ENCODE data around the gene SPSB3.

DNA sequence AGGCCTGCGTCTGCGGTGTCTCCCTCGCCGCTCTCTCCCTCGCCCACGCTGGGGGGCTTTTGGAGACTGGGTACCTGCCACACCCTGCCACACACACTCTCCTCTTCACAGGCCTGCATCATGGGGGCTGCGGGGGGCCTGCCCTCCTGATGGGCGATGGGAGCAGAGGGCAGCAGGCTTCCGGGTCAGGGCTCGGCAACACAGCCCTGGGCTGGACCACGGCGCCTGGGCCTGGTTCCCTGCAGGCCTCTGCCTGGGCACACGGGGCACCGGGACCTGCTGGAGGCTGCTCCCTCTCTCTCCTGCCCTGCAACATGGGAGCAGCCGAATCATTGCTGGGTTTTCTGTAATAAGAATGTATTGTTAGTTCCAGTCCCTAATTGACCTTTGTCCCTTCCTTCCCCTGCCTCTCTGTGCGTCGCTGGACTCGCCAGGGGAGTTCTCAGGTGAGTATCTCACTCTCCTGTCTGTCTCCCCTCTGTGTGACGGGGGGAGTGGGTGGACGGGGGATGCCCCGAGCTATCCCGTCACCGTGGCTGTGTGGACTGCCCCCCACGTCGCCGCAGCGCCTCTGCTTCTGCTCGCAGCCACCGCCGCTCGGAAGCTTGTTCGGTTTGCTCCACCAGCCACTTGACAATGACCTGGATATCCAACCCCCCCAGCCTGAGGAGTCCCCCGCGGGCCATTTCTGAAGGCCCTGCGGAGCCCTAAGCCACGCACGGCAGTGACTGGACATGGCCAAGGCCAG is 24.5 kb downstream of the SPSB3 start:
- TF ChIP-seq, protein P1, sequence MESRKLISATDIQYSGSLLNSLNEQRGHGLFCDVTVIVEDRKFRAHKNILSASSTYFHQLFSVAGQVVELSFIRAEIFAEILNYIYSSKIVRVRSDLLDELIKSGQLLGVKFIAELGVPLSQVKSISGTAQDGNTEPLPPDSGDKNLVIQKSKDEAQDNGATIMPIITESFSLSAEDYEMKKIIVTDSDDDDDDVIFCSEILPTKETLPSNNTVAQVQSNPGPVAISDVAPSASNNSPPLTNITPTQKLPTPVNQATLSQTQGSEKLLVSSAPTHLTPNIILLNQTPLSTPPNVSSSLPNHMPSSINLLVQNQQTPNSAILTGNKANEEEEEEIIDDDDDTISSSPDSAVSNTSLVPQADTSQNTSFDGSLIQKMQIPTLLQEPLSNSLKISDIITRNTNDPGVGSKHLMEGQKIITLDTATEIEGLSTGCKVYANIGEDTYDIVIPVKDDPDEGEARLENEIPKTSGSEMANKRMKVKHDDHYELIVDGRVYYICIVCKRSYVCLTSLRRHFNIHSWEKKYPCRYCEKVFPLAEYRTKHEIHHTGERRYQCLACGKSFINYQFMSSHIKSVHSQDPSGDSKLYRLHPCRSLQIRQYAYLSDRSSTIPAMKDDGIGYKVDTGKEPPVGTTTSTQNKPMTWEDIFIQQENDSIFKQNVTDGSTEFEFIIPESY (IDR thresholded peaks at IDR 0.05), result no peak
- TF ChIP-seq, protein P2, sequence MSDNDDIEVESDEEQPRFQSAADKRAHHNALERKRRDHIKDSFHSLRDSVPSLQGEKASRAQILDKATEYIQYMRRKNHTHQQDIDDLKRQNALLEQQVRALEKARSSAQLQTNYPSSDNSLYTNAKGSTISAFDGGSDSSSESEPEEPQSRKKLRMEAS (IDR thresholded peaks at IDR 0.05), result no peak
- TF ChIP-seq, protein P3, sequence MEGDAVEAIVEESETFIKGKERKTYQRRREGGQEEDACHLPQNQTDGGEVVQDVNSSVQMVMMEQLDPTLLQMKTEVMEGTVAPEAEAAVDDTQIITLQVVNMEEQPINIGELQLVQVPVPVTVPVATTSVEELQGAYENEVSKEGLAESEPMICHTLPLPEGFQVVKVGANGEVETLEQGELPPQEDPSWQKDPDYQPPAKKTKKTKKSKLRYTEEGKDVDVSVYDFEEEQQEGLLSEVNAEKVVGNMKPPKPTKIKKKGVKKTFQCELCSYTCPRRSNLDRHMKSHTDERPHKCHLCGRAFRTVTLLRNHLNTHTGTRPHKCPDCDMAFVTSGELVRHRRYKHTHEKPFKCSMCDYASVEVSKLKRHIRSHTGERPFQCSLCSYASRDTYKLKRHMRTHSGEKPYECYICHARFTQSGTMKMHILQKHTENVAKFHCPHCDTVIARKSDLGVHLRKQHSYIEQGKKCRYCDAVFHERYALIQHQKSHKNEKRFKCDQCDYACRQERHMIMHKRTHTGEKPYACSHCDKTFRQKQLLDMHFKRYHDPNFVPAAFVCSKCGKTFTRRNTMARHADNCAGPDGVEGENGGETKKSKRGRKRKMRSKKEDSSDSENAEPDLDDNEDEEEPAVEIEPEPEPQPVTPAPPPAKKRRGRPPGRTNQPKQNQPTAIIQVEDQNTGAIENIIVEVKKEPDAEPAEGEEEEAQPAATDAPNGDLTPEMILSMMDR (IDR thresholded peaks at IDR 0.05; ENCODE audit: low read depth, low read length, missing input control), result no peak
- TF ChIP-seq, protein P4, sequence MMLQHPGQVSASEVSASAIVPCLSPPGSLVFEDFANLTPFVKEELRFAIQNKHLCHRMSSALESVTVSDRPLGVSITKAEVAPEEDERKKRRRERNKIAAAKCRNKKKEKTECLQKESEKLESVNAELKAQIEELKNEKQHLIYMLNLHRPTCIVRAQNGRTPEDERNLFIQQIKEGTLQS (IDR thresholded peaks at IDR 0.05), result no peak
- no peak for TF ChIP-seq JUND (IDR thresholded peaks at IDR 0.05)
- no peak for TF ChIP-seq TAF1 (conservative IDR thresholded peaks at IDR 0.05)

All from liver (tissue), 3 donors.